LNCaP clone FGC (cell line): ENCODE measurements around the gene FBLN2.

Experiments
- DNase-seq: peaks from one replicate; pipeline ENCODE4 v3.0.0-alpha.2; 2011; ENCODE audit warnings: low read depth
- H3K4me3 ChIP-seq: 2 replicates; pipeline ENCODE4 v1.5.1; 2011; ENCODE audit warnings: mild to moderate bottlenecking, low read depth, low read length, control low read depth
- CTCF ChIP-seq: IDR thresholded peaks from 2 replicates; pipeline ENCODE4 v1.5.1; 2012; ENCODE audit warnings: mild to moderate bottlenecking; ENCODE audit not compliant: control insufficient read depth, insufficient read depth; ENCODE audit errors: extremely low read depth

FBLN2 gene

GRCh38 chr3:13626396-13626795 is 77.5 kb downstream of the FBLN2 start:
- no peak overlapping the region for H3K4me3 ChIP-seq
- no peak for TF ChIP-seq CTCF
- DNase-seq, result no peak

GRCh38 chr3:13626915-13627460 is 78.1 kb downstream of the FBLN2 start:
- no peak for DNase-seq
- no peak overlapping the region for H3K4me3 ChIP-seq
- TF ChIP-seq CTCF, result no peak

GRCh38 chr3:13627681-13628080 is 78.8 kb downstream of the FBLN2 start:
- H3K4me3 ChIP-seq, result no peak overlapping the region
- no peak for TF ChIP-seq CTCF
- DNase-seq, result no peak

GRCh38 chr3:13628432-13628831 is 79.5 kb downstream of the FBLN2 start:
- H3K4me3 ChIP-seq, result no peak overlapping the region
- DNase-seq, result no peak
- no peak for TF ChIP-seq CTCF

- no peak for TF ChIP-seq CTCF
- H3K4me3 ChIP-seq, result no peak overlapping the region
Measured at GRCh38 chr3:13628841-13629551, 80.1 kb downstream of the FBLN2 start.

GRCh38 chr3:13629644-13630043 is 80.7 kb downstream of the FBLN2 start:
- no peak for TF ChIP-seq CTCF
- no peak overlapping the region for H3K4me3 ChIP-seq
- no peak for DNase-seq

More at GRCh38 chr3:13628841-13629551, 80.1 kb downstream of the FBLN2 start:
- no peak for DNase-seq

- DNase-seq, result no peak
- no peak for TF ChIP-seq CTCF
- no peak overlapping the region for H3K4me3 ChIP-seq
Measured at GRCh38 chr3:13631256-13631655, 82.3 kb downstream of the FBLN2 start.
